Gastroesophageal sphincter (tissue), 3 donors: ENCODE data around the gene CES3.

Experiments
- CTCF ChIP-seq, 4 experiments: fragments of 200-600 bp in 2 of 4; fragments of 450-650 bp in 2 of 4; sonication (generic) in 1 of 4; IDR thresholded peaks; one replicate each; pipeline ENCODE4 v1.5.1; 2017 to 2019; ENCODE audit warnings: antibody characterized with exemption in 4 of 4, mild to moderate bottlenecking in 2 of 4, moderate library complexity in 2 of 4
- EP300 ChIP-seq: sonication (generic); formaldehyde crosslinking; IDR thresholded peaks from one replicate; pipeline ENCODE4 v1.6.1; 2017; ENCODE audit warnings: antibody characterized with exemption, mild to moderate bottlenecking
- POLR2A ChIP-seq, 2 donors: fragments of 450-650 bp; IDR thresholded peaks; one replicate each; pipeline ENCODE4 v1.6.1; 2017; ENCODE audit warnings: antibody characterized with exemption in 2 of 2, mild to moderate bottlenecking in 2 of 2, moderate library complexity in 1 of 2
- POLR2AphosphoS5 ChIP-seq: sonication (generic); formaldehyde crosslinking; IDR thresholded peaks from one replicate; pipeline ENCODE4 v1.6.1; 2017; ENCODE audit warnings: antibody characterized with exemption

GRCh38 chr16:66937725-66938337, 23.2 kb upstream of the CES3 start:
- TF ChIP-seq CTCF (IDR thresholded peaks at IDR 0.05) (no peak), POLR2AphosphoS5 (no peak), POLR2A (IDR thresholded peaks at IDR 0.05) (no peak), EP300 (no peak)
